ENCODE results near the gene HECTD3. TPM values are rescaled to one million over a fixed set of nuclear protein-coding genes. Genes with fewer than 3 reads are reported as not detected.

HECTD3 gene
- 35.4 TPM for polyA plus RNA-seq (2013, experiment 1 of 2; ENCODE audit: insufficient read length)
- 34.9 TPM for polyA plus RNA-seq (2013, experiment 2 of 2; ENCODE audit: insufficient read length)

- peak; percentile 76 for DNase-seq
These were observed at the start of gene HECTD3 for GRCh38 chr1:45010855-45011811. HECTD3 (minus strand) TSS chr1:45011324; CDS start chr1:45011257, 67 bp downstream.

GRCh38 chr1:45059829-45060228 lies 48.7 kb upstream of the HECTD3 start:
- no peak for DNase-seq

GRCh38 chr1:45057542-45057941 lies 46.4 kb upstream of the HECTD3 start:
- no peak for DNase-seq

GRCh38 chr1:45051005-45051772 lies 40.1 kb upstream of the HECTD3 start:
- no peak for DNase-seq

GRCh38 chr1:45047032-45047431 lies 35.9 kb upstream of the HECTD3 start:
- DNase-seq, result no peak

- no peak for DNase-seq
These were observed 33.8 kb upstream of the HECTD3 start for GRCh38 chr1:45044916-45045315.

- no peak for DNase-seq
These were observed 32.0 kb upstream of the HECTD3 start for GRCh38 chr1:45043094-45043493.

GRCh38 chr1:45040297-45040696 lies 29.2 kb upstream of the HECTD3 start:
- DNase-seq, result no peak

GRCh38 chr1:45038661-45039364 lies 27.7 kb upstream of the HECTD3 start:
- DNase-seq, result no peak

GRCh38 chr1:45038240-45038639 lies 27.1 kb upstream of the HECTD3 start:
- no peak for DNase-seq

- DNase-seq, result no peak
These were observed 26.3 kb upstream of the HECTD3 start for GRCh38 chr1:45037456-45037855.

GRCh38 chr1:45035631-45036301 lies 24.6 kb upstream of the HECTD3 start:
- DNase-seq, result no peak

GRCh38 chr1:45033356-45033755 lies 22.2 kb upstream of the HECTD3 start:
- no peak for DNase-seq

GRCh38 chr1:45032837-45033236 lies 21.7 kb upstream of the HECTD3 start:
- DNase-seq, result no peak

- DNase-seq, result peak; percentile 15
These were observed 15.3 kb upstream of the HECTD3 start for GRCh38 chr1:45026446-45026845.

GRCh38 chr1:45023663-45024062 lies 12.5 kb upstream of the HECTD3 start:
- no peak for DNase-seq

- peak; percentile 51 for DNase-seq
These were observed 7.6 kb upstream of the HECTD3 start for GRCh38 chr1:45018599-45019230.

- no peak for DNase-seq
These were observed 5.6 kb upstream of the HECTD3 start for GRCh38 chr1:45016767-45017166.

- DNase-seq, result no peak
These were observed 5.1 kb upstream of the HECTD3 start for GRCh38 chr1:45016090-45016697.

- no peak for DNase-seq
These were observed 4.6 kb upstream of the HECTD3 start for GRCh38 chr1:45015683-45016082.

All from fibroblast of skin of scalp (primary cell).